ENCODE results near the gene ADAMTS9.

Gene ADAMTS9

GRCh38 chr3:64502284-64502683 lies 185.5 kb downstream of the ADAMTS9 start:
- DNase-seq (ENCODE audit: low read depth, low spot score), result peak; percentile 72
- H3K4me3 ChIP-seq (ENCODE audit: low read depth, low read length), result no peak overlapping the region
- in situ Hi-C loops (cut with HindIII; ENCODE audit: low sequenced_read_pairs), result no loop called here
- no peak for TF ChIP-seq CTCF (IDR thresholded peaks at IDR 0.05; ENCODE audit: low read depth, low read length)

GRCh38 chr3:64501298-64501906 lies 186.4 kb downstream of the ADAMTS9 start:
- peak; percentile 45 for DNase-seq (ENCODE audit: low read depth, low spot score)
- H3K4me3 ChIP-seq (ENCODE audit: low read depth, low read length), result no peak overlapping the region
- TF ChIP-seq CTCF (IDR thresholded peaks at IDR 0.05; ENCODE audit: low read depth, low read length), result no peak
- in situ Hi-C loops (cut with HindIII; ENCODE audit: low sequenced_read_pairs), result no loop called here

GRCh38 chr3:64496786-64497490 lies 190.9 kb downstream of the ADAMTS9 start:
- no peak overlapping the region for H3K4me3 ChIP-seq (ENCODE audit: low read depth, low read length)
- DNase-seq (ENCODE audit: low read depth, low spot score), result no peak
- TF ChIP-seq CTCF (IDR thresholded peaks at IDR 0.05; ENCODE audit: low read depth, low read length), result no peak
- in situ Hi-C loops (cut with HindIII; ENCODE audit: low sequenced_read_pairs), result no loop called here

- in situ Hi-C loops (cut with HindIII; ENCODE audit: low sequenced_read_pairs), result no loop called here
- no peak overlapping the region for H3K4me3 ChIP-seq (ENCODE audit: low read depth, low read length)
- no peak for DNase-seq (ENCODE audit: low read depth, low spot score)
- TF ChIP-seq CTCF (IDR thresholded peaks at IDR 0.05; ENCODE audit: low read depth, low read length), result no peak
Observed at GRCh38 chr3:64495781-64496334, 191.9 kb downstream of the ADAMTS9 start.

GRCh38 chr3:64495121-64495780 lies 192.5 kb downstream of the ADAMTS9 start:
- no peak for TF ChIP-seq CTCF (IDR thresholded peaks at IDR 0.05; ENCODE audit: low read depth, low read length)
- DNase-seq (ENCODE audit: low read depth, low spot score), result no peak
- in situ Hi-C loops (cut with HindIII; ENCODE audit: low sequenced_read_pairs), result no loop called here
- no peak overlapping the region for H3K4me3 ChIP-seq (ENCODE audit: low read depth, low read length)

- no peak for DNase-seq (ENCODE audit: low read depth, low spot score)
- H3K4me3 ChIP-seq (ENCODE audit: low read depth, low read length), result no peak overlapping the region
- no peak for TF ChIP-seq CTCF (IDR thresholded peaks at IDR 0.05; ENCODE audit: low read depth, low read length)
- in situ Hi-C loops (cut with HindIII; ENCODE audit: low sequenced_read_pairs), result no loop called here
Observed at GRCh38 chr3:64494526-64494925, 193.3 kb downstream of the ADAMTS9 start.
